Activated T-cell treated with anti-CD3 and anti-CD28 coated beads, Interleukin-2, amount 50 U/mL, for 4 hours (primary cell): ENCODE measurements around the gene KCNE5. TPM values are rescaled to one million over a fixed set of nuclear protein-coding genes. Genes with fewer than 3 reads are reported as not detected.

ENCODE experiments used
- total RNA-seq, 3 donors: library from RNA; stranded (reverse); gene quantifications; one replicate each; pipeline ENCODE4 v1.2.1, GENCODE V29; 2021

Gene KCNE5
- total RNA-seq, 3 donors from 2014 or later: 0.46 to 0.69 (median 0.57) TPM

Other genes starting within 250 kb of the KCNE5 start
- not detected for gene GUCY2F, start 143.1 kb downstream of the KCNE5 start, total RNA-seq
- 10 to 100 TPM; 13.2 to 16.7 (median 15.9) TPM for gene NXT2, start 88.3 kb downstream of the KCNE5 start, total RNA-seq
- gene ACSL4, start 108.1 kb upstream of the KCNE5 start, total RNA-seq: 10 to 100 TPM; 59.7 to 66.7 (median 63.1) TPM